ENCODE results near the gene PACRG.

PACRG gene

GRCh38 chr6:163185744-163186143 is 458.0 kb downstream of the PACRG start:
- no peak for DNase-seq

- DNase-seq: no peak
These were observed 458.8 kb downstream of the PACRG start for GRCh38 chr6:163186527-163186926.

DNA sequence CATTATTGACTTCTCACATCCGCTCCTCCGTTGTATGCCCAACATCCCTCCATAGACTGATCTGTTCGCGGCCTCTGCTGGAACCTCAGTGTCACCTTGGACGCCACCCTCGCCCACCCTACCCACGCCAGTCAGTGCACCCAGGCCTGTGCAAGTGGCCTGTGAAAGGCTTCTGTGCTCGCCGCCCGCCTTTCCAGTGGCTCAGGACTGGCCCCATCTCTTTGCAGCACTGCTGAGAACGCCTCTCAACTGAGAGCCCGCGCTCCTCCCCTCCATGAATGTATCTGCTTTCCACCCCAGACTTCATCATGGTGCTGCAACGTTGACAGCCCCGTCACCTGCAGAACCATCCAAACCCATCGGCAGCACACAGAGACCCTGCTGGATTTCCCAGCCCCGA is 459.4 kb downstream of the PACRG start:
- no peak for DNase-seq

- DNase-seq: no peak
These were observed 459.8 kb downstream of the PACRG start for GRCh38 chr6:163187606-163188005.

- no peak for DNase-seq
These were observed 461.0 kb downstream of the PACRG start for GRCh38 chr6:163188746-163189145.

- no peak for DNase-seq
These were observed 461.8 kb downstream of the PACRG start for GRCh38 chr6:163189609-163190008.

DNA sequence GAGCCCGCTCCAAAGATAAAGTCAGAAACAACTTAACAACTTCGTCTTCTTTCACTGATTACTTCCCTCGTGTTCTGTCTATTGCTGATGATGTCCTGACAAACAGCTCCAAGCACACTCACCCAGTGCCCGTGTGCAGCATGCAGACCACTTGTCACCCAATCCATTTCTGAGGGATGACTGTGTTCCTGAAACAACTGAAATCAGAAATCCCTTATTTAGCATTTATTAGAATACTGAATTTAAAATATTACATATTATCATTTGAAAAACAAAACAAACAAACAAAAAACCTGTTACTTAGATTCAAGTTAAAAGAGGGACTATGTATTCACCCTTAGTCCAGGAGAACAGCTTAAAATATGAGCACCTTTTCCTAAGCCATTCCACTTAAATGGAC is 463.0 kb downstream of the PACRG start:
- no peak for DNase-seq

DNA sequence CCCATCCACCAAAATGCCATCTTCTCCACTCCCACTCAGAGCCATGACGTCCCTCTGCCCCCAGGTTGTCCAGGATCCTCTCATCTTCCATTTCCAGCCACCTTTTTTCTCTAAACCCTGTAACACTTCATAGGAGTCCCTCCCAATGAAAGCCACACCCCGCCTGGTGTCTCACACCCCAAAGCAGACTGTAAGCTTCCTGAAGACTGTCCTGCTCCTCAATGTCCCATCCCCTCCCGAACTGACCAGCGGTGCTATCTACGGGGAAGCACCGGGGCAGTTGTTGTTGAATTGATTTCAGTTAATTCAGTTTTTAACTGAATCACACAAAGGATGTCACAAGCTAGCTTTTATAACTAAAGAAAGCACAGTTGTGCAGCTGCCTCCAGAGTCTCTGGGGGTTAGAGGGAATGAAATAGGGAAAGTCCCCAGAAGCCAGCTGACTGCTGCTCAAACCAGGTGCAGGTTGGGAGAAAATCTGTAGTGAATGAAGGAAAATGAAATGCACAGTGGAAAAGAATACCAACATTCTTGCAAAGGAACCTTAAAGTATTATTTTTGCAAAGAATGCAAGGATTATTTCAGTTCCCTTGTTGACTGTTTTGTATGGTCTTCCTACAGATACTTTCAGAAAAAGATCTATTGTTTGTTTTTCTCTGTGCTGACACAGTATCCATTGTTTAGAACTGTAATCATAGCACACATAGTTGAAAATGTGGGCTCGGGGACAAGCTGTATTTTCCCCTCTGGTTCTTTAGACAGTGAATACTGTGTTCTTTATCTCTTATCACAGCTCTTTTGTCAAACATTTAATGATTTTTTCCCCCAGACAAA is 464.1 kb downstream of the PACRG start:
- no peak for DNase-seq

DNA sequence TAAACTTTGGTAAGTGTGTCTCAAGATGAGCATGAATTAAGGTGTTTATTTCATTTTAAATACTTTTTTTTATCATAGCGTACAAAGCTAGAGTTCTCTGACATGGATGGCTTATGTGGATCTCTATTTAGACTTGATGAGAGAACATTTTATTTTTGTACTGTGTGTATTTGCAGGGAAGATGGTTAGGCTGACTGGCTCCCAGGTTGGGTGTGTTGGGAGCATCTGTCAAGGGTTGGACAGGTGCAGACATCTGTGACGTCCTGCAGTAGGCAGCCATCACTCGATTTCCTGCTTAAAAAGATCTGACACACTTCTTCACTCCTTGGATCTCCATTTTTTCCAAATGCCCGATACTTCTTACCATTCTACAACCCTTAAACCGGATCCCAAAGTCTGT is 464.8 kb downstream of the PACRG start:
- no peak for DNase-seq

DNA sequence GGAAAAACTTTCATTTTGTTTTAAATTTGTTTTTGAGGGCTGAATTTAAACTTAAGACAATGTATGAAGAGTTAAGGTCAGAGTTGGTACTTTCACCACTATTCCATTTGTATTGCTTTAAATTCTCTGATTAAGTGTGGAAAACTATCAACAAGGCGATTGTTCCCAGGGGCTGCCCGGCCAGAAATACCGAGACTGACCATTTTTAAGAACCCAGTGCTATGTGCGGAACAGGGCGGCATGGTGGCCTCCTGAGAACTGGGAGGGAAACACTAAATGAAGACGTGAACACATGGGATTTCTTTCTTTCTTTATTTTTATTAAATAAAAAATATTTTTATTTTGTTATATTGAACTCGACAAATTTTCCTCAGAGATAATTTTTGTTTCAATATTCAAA is 465.6 kb downstream of the PACRG start:
- no peak for DNase-seq

DNA sequence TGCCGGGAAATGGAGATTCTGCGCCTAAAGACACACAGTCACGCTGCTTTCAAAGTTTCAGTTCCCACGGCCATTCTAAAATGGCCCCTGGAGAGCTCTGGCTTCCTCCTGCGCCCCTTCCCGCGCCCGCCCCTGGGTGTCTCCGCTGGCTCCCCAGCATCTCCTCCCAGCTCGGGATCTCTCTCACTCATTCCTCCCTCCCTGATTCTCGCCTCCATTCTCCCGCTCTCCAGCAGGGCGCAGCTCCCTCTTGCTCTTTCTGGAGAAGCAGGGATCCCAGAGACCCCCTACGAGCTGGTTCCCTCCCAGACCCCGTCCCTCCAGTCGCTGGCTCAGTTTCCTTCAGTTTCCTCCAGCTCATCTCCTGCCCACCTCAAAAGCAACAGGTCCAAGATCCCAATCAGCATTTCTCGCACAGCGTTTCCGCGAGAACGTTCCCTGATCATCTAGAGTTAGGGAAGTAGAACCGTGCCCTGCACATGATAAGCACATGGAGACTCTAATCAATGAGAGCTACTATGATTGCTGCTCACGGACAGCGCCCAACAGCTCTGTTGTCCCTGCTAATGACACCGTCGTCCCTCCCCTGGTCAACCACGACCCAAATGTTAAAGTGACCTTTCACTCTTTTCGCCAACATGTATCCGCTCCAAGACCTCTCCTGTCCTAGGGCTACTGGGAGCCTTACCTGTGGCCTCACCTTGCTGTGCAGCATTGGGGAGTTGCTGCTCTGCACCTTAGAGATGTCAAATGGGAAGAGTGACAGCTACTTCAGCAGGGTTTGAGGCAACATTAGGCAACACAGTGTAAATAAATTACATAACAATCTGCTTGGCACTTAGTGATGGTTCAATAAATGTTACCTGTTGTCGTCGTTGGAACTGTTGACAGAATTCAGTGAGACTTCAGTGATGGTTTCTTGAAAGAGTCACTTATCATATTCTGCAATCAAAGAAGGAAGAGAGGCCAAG is 468.2 kb downstream of the PACRG start:
- DNase-seq: no peak

DNA sequence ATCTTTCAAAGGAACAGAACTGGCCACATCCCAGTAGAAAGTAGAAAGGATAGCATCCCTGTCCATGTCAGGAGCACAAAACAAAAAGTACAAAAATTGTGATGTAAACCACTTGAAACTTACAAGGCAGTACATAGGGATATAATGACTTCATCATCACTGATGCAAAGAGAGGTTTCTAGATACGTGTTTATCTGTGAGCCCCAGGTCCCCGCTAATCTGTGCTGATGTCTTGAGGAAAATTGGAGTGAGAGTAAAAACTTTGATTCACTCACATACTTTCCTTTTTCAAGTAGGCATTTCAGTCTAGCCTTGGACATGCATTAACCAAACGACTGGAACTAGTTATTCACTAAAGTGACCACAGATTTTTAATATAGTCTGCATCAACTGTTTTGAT is 470.1 kb downstream of the PACRG start:
- no peak for DNase-seq

GRCh38 chr6:163198396-163198795 is 470.6 kb downstream of the PACRG start:
- no peak for DNase-seq

- no peak for DNase-seq
These were observed 471.6 kb downstream of the PACRG start for GRCh38 chr6:163199371-163199770.

- DNase-seq: no peak
These were observed 472.5 kb downstream of the PACRG start for GRCh38 chr6:163200289-163200688.

DNA sequence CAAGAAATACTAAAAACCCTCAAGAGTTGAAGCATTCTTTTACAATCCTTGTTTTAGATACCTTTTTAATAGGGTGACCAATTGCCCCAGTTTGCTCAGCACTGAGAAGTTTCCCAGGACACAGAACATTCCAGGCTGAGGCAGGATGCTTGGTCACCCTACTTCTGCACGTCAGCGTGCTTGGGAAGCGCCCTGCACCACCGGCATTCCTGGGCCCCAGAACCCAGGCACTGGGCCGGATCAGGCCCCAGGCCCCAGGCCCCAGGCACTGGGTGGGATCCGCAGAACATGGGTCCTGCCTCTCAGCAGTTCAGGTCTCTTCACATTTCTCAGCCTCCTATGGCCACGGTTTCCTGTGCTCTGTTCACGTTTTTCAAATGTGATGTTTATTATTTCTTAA is 472.9 kb downstream of the PACRG start:
- DNase-seq: no peak

DNA sequence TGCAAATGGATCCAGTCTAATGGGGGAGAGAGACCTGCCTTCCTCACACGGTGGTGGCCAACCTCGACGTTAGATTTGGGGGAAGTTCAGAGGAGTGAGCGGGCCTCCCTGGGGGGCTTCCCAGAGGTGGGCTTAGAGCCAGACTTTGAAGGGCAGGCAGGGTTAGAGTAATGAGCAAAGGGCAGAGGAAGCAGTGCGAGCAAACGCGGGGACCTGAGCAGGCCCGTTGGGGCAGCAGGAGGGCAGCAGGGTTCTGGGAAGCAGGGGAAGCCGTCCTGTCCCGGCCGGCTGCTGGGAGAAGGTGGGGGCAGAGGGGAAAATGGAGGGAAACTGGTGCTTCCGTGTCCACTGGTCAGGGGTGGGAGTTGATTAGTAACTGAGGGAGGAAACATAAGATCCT is 474.1 kb downstream of the PACRG start:
- DNase-seq: no peak

DNA sequence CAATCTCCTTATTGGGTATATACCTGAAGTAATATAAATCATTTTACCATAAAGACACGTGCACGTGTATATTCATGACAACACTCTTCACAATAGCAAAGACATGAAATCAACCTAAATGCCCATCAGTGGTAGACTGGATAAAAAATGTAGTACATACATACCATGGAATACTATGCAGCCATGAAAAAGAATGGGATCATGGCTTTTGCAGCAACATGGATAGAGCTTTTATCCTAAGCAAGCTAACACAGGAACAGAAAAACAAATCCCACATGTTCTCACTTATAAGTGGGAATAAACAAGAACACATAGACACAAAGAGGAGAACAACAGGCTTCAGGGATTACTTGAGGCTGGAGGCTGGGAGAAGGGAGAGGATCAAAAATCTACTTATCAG is 478.4 kb downstream of the PACRG start:
- no peak for DNase-seq

DNA sequence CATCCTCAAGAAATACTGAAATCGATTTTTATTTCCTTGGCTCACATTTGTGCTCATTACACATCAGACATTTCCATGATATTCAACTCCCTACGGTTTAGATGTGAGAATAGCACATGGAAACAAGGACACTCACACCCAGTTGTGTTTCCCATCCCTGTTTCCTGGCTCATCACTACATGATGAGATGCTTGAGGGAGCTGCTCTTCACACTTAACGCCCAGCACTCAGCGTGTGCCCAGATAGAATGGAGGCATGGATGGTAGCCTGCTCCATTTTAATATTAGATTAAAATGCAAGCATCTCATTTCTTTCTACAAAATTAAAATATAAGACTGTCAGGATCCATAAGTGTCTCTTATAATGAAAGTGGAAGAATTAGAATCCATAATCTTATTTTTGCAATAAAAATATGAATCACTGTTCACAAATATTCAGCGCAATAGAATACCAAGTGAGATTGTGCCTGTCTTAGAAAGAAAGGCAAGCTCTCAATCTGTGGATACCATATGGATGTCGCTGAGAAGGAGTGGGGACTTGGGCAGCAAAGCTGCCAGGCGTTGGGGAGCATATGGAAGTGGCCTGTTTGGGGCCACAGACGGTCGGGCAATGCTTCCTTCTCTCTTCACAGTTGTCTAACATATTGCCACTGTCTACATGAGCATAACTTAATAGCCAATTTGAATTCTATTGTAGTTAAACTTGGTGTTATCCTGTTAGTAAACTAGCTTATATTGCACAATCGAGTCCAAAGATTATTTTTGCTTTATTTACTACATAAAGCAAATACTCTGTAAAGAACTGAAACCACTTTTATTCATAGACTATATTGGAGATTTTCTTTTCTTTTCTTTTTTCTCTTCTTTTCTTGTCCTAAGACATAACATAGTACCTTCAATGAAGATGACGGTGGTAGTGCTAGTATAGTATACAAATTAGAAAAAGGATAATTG is 479.9 kb downstream of the PACRG start:
- no peak for DNase-seq

DNA sequence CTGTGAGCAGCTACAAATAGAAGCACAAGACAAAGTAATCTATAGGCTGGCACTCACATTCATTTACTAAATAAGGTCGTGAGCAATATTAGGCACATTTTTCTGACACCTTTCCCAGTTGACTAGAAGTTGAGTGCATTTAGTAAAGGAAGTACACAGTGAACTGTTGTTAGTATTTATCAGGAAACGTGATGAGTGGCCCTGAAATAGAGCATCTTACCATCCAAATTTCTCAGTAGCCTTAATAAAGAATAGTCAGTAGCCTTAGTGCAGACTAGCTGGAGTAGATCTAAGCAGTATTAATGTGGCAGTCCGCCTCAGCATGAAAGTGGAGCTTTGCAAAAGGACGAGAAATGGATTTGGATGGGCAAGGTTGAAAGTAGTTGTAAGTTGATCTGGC is 481.2 kb downstream of the PACRG start:
- no peak for DNase-seq

GRCh38 chr6:163212123-163212522 is 484.3 kb downstream of the PACRG start:
- no peak for DNase-seq

GRCh38 chr6:163214259-163214658 is 486.5 kb downstream of the PACRG start:
- no peak for DNase-seq

- no peak for DNase-seq
These were observed 490.7 kb downstream of the PACRG start for GRCh38 chr6:163218361-163218894.
